AG10803 (cell line): ENCODE data around the gene C2CD4D.

Experiments used
- DNase-seq: peaks from one replicate; pipeline ENCODE4 v3.0.0; 2010; ENCODE audit warnings: low read depth
- H3K4me3 ChIP-seq: 2 replicates; pipeline ENCODE4 v1.5.1; 2011; ENCODE audit warnings: mild to moderate bottlenecking, low read length, control low read depth
- TF ChIP-seq, protein P1 (sequence below): conservative IDR thresholded peaks from 2 replicates; pipeline ENCODE4 v1.5.1; 2011; ENCODE audit warnings: mild to moderate bottlenecking, low read length, control low read depth, inconsistent platforms

The C2CD4D gene

DNA sequence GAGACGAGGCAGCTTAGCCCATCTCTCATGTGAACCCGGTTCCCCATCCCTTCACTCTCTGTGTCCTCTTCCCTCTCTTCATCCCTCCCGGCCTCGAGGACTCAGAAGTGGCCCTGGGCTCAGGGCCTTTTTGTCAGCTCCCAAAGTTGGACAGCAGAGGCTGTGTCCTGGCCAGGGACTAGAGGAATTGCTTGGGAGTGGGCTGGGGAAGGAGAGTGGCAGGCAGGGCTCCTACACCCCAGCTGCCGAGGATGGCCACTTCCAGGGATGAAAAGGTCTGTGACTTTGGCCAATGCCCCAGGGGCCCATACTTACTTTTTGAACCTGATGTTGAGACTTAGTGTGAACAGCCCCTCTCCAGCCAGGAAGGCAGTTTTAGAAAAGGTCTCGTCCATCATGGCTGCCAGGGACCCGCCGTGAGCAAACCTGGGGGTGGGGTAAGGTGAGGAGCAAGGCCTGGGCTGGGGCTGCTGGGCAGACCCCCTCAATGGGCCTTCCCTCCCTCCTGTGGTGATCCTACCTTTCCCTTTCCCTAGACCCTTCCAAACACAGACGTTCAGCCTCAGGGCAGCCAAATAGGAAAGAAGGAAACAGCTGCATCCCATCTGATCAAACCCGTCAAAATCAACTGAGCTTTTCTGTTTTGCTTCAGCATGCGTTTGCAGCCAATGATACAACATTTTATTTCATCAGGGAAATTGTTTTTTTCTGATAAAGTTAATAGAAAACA lies 8.4 kb upstream of the C2CD4D start:
- no peak for DNase-seq
- TF ChIP-seq, protein P1, sequence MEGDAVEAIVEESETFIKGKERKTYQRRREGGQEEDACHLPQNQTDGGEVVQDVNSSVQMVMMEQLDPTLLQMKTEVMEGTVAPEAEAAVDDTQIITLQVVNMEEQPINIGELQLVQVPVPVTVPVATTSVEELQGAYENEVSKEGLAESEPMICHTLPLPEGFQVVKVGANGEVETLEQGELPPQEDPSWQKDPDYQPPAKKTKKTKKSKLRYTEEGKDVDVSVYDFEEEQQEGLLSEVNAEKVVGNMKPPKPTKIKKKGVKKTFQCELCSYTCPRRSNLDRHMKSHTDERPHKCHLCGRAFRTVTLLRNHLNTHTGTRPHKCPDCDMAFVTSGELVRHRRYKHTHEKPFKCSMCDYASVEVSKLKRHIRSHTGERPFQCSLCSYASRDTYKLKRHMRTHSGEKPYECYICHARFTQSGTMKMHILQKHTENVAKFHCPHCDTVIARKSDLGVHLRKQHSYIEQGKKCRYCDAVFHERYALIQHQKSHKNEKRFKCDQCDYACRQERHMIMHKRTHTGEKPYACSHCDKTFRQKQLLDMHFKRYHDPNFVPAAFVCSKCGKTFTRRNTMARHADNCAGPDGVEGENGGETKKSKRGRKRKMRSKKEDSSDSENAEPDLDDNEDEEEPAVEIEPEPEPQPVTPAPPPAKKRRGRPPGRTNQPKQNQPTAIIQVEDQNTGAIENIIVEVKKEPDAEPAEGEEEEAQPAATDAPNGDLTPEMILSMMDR: no peak
- H3K4me3 ChIP-seq: no peak overlapping the region

DNA sequence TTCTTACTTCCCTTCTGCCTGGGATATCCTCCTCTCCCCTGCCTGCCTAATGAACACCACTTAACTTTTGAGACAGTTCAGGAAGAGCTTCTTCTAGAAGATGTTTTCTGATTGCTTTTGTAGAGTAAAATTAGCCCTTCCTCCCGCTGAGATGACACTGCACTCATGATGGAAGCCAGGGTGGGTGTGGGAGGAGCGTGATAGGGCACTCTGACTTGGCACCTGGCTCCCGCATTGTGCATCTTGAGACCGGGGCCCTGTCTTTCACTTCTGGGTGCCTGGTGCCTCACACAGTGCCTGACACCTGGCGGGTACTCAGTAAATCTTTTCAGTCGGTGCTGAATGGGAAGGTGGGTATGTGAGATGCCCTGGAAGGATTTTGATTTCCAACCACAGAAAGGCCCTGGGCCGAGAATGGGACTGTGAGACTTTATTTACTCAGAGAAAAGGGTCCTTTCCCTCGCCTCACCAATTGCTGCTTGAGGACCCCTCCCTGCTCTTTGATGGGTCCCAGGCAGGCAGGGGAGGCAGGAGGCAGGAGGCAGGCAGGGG lies 7.1 kb upstream of the C2CD4D start:
- H3K4me3 ChIP-seq: no peak overlapping the region
- no peak for DNase-seq
- TF ChIP-seq, protein P1: no peak

DNA sequence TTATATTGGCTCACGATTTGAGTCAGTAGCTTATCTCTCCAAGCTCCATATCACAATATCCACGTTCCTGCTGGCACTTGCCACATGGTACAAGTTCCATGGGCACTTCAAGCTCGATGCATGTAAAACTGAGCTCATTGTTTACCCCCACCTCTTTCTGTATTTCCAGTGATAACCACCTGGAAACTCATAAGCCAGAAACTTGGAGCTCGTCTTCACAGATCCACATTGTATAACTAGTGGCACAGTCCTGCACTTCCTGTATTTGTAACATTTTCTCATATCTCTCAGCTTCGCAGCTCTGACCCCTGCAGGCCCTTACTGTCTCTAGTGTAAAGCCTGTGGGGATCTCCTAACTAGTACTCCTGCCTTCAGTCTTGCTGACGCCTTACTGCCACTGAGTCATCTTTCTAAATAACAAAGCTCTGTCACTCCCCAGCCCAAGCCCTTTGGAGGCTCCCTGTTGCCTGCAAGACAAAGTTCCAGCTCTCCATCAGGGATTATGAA lies 6.5 kb upstream of the C2CD4D start:
- TF ChIP-seq, protein P1: no peak
- H3K4me3 ChIP-seq: no peak overlapping the region
- peak; percentile 25 for DNase-seq

DNA sequence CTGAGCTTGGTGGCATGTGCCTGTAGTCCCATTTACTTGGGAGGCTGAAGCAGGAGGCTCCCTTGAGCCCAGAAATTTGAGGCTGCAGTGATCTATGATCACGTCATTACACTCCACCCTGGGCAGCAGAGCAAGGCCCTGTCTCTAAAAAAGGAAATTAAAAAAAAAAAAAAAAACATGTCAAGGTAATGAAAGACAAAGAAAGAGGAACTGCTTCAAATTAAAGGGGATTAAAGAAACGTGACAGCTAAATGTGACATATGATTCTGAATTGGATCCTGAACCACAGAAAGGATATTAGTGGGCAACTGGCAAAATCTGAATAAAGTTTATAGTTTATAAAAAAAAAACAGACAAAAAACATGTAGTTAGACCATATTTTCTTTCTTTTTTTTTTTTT lies 3.8 kb upstream of the C2CD4D start:
- TF ChIP-seq, protein P1: no peak
- DNase-seq: no peak
- no peak overlapping the region for H3K4me3 ChIP-seq

DNA sequence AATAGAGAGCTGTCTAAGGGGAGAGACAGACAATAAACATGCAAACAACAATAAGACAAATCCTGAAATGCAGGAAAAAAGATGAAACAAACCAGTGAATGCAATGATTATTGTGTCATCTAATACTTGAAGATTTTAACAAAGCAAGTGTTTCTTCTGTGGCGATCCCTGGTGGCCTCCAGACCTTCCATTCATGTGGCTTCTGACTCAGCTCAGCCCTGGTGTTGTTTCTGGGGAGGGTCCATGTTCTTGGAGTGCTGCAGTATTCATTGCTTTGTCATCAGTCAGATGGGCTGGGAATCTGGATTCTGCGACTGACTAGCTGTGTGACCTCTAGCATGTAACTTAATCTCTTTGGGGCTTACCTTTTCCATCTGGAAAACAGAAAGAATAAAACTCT lies 1.5 kb upstream of the C2CD4D start:
- H3K4me3 ChIP-seq: no peak overlapping the region
- TF ChIP-seq, protein P1: no peak
- DNase-seq: no peak

DNA sequence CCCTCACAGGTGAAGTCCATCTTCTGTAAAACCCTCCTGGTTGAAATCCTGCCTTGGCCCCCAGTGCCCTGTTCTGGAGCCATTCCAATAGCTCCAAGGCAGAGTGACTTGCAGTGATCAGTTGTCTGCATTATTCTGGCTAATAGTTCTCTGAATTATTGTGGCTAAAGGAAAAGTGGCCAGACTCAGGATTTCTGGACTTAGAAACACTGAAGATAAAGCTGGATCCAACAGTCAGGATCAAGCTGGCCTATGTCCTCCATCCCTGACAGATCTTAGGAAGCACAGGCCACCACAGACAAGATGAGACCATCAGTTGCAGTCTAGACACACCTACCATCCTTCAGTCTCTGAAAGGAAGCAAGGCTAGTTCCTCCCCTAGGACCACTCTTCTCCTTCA lies 801 bp upstream of the C2CD4D start:
- no peak overlapping the region for H3K4me3 ChIP-seq
- DNase-seq: no peak
- TF ChIP-seq, protein P1: no peak

DNA sequence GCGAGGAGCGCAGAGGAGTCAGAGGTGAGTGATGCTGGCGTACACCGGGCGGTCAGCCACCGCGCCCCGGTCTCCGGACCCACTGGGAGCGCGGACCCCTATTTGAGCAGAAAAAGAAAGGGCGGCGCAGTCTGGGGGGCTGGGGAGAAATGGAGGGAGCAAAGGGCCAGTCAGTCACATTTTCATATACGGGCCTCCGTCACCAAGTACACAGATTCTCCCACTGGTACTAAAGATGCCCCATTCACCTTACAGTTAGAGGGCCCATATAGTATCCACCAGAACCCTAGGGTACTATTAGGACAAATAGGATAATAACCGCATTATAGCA lies 573 bp downstream of the C2CD4D start:
- no peak overlapping the region for H3K4me3 ChIP-seq
- TF ChIP-seq, protein P1: no peak
- DNase-seq: no peak
